Type B pancreatic cell (in vitro differentiated cells): ENCODE results near the gene DTNA. TPM values are rescaled to one million over a fixed set of nuclear protein-coding genes. Genes with fewer than 3 reads are reported as not detected.

ENCODE experiments used
- DNase-seq: peaks from one replicate; pipeline ENCODE4 v3.0.0; 2021; ENCODE audit warnings: mixed read lengths; ENCODE audit not compliant: unreplicated experiment; ENCODE audit errors: extremely low spot score
- H3K27ac Mint-ChIP-seq: 2 replicates; pipeline ENCODE4 v1.8.0; 2021; ENCODE audit warnings: mild to moderate bottlenecking, mixed read lengths
- H3K27me3 Mint-ChIP-seq: 2 replicates; pipeline ENCODE4 v1.8.0; 2021; ENCODE audit warnings: mixed read lengths
- H3K36me3 Mint-ChIP-seq: 2 replicates; pipeline ENCODE4 v1.8.0; 2021; ENCODE audit warnings: mixed read lengths
- H3K4me1 Mint-ChIP-seq: one replicate; pipeline ENCODE4 v1.8.0; 2021; ENCODE audit warnings: mixed read lengths; ENCODE audit not compliant: unreplicated experiment
- H3K4me3 Mint-ChIP-seq: 2 replicates; pipeline ENCODE4 v1.8.0; 2021; ENCODE audit warnings: mild to moderate bottlenecking, mixed read lengths
- H3K9me3 Mint-ChIP-seq: 2 replicates; pipeline ENCODE4 v1.8.0; 2021; ENCODE audit warnings: mixed read lengths
- total RNA-seq: library from RNA; stranded (reverse); gene quantifications from 2 replicates; pipeline ENCODE4 v1.2.1, GENCODE V29; 2021; ENCODE audit warnings: low replicate concordance
- TF ChIP-seq, protein P1 (sequence below): fragments of 200-600 bp; sonication (generic); conservative IDR thresholded peaks from 2 replicates; pipeline ENCODE4 v1.5.0; 2021; ENCODE audit warnings: antibody characterized with exemption, mild to moderate bottlenecking

DTNA gene
- total RNA-seq, 1 donor from 2014 or later, result 23.6 TPM

DNA sequence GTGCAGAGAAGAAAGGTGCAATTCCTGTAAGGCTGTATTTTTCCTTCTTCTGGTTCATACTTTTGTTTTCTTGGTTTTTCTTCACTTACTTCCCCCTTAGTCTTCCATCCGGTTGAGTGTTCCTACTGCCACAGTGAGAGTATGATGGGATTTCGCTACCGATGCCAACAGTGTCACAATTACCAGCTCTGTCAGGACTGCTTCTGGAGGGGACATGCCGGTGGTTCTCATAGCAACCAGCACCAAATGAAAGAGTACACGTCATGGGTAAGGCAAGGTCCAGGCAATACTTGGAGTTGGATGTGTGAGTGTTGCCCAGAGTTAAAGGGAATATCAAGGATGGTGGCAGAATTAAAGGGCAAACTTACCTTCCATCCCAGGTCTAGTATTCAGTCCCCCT is 108.0 kb downstream of the DTNA start:
- Mint-ChIP-seq H3K4me3 (no peak overlapping the region), H3K4me1 (no peaks in the 10 kb centered on the region), H3K27me3 (no peaks in the 10 kb centered on the region), H3K27ac (no peak overlapping the region), H3K36me3 (no peaks in the 10 kb centered on the region), H3K9me3 (no peaks in the 10 kb centered on the region)
- no peak for DNase-seq
- TF ChIP-seq, protein P1, sequence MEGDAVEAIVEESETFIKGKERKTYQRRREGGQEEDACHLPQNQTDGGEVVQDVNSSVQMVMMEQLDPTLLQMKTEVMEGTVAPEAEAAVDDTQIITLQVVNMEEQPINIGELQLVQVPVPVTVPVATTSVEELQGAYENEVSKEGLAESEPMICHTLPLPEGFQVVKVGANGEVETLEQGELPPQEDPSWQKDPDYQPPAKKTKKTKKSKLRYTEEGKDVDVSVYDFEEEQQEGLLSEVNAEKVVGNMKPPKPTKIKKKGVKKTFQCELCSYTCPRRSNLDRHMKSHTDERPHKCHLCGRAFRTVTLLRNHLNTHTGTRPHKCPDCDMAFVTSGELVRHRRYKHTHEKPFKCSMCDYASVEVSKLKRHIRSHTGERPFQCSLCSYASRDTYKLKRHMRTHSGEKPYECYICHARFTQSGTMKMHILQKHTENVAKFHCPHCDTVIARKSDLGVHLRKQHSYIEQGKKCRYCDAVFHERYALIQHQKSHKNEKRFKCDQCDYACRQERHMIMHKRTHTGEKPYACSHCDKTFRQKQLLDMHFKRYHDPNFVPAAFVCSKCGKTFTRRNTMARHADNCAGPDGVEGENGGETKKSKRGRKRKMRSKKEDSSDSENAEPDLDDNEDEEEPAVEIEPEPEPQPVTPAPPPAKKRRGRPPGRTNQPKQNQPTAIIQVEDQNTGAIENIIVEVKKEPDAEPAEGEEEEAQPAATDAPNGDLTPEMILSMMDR, result no peak

DNA sequence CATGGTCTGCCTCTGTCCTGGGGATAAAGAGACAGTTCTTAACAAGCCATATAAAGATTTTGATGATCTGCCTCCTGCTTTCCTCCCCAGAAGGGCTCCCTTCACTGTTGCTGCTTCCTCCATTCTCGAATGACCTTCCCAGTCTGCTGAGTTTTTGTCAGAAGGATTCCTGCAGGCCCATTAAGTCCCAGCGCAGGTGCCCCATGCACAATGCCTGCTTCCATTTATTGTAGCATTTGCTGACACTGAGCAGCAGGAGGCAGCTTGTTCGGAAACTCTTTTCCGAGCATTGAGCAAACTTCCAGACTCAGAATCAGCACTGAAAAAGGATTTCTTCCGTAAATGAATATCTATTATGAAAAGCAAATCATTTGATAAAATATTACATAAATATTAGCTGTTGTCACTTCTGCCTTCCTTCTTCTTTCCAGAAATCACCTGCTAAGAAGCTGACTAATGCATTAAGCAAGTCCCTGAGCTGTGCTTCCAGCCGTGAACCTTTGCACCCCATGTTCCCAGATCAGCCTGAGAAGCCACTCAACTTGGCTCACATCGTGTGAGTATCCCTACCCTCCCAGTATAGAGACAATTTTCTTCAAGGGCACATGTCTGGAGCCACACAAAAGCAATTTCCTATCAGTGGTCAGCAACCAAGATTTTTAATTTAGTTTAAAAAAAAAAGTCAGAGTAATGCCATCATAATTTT is 110.4 kb downstream of the DTNA start:
- Mint-ChIP-seq H3K27me3 (no peaks in the 10 kb centered on the region), H3K36me3 (no peaks in the 10 kb centered on the region), H3K4me3 (no peak overlapping the region), H3K9me3 (no peaks in the 10 kb centered on the region), H3K4me1 (no peaks in the 10 kb centered on the region), H3K27ac (no peak overlapping the region)
- no peak for DNase-seq
- TF ChIP-seq, protein P1, result no peak

DNA sequence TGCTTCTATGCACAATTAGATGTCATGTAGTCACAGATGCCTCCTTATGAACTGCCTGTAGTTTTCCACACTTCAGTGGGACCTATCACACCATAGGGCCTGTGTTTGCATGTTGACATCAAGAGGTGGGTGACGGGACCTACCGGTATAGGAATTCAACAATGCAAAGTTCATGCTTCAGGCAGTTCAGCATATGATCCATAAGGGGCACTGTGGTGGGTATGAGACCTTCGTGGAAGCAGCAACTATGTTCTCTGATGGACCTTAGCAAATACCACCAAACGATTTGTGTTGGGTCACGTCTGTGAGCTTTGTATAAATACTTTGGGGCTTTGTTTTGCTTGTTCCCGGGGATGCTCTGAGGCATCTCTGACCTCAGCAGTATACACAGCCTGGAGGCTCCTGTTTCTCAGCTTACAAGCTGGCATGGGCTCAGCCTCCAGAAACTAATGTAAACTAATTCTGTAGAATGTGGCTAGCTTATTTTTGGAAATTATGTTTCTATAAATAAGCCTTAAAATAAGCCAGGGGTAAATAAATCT is 111.6 kb downstream of the DTNA start:
- DNase-seq, result no peak
- Mint-ChIP-seq H3K27ac (no peak overlapping the region), H3K4me3 (no peak overlapping the region)

DNA sequence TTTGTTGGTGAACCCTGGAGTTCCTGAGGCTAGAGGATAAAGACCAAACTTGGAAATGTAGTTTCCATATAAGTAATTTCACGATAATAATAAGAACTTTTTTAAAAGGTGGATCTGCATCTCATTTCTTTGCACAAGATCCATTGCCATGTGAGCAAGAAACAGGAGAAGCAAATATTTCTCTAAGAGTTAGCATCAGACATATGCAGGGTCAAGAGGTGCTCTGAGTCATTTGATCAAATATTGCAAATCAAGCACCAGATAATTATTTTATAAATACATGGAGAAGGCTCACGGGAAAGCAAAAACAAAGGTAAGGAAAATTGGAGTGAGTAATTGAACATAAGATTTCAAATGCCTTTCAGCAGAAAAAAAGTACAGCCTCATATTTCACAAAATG is 118.0 kb downstream of the DTNA start:
- Mint-ChIP-seq H3K4me3 (no peak overlapping the region), H3K27ac (no peak overlapping the region), H3K4me1 (no peaks in the 10 kb centered on the region), H3K9me3 (no peaks in the 10 kb centered on the region), H3K27me3 (no peaks in the 10 kb centered on the region), H3K36me3 (peaks cover 3% of the 10 kb centered on the region)
- TF ChIP-seq, protein P1, result no peak
- DNase-seq, result no peak

More for the DNA sequence above, 111.6 kb downstream of the DTNA start:
- Mint-ChIP-seq H3K9me3 (no peaks in the 10 kb centered on the region), H3K4me1 (no peaks in the 10 kb centered on the region), H3K27me3 (no peaks in the 10 kb centered on the region), H3K36me3 (no peaks in the 10 kb centered on the region)
- TF ChIP-seq, protein P1, result peak; percentile 33

DNA sequence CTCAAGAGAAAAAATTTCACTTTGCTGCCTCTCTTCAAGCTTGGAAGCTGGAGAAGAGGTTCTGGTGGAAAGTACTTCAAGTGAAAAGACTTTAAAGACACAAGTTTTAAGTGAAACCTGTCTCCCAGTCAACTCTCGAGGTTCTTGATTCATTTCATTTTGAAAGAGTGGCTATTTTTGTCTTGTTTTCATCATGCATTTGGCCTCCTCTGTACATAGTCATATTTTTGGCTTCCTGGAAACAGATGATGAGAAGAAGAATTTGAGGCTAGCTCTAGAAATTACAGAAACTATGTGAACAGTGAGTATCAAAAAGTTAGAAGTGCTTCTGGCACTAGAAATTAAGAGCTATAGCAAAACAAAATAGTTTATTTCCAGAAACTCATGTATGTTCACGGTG is 124.8 kb downstream of the DTNA start:
- no peak for DNase-seq
- TF ChIP-seq, protein P1, result no peak
- Mint-ChIP-seq H3K36me3 (peaks cover 2% of the 10 kb centered on the region), H3K27ac (no peak overlapping the region), H3K27me3 (no peaks in the 10 kb centered on the region), H3K9me3 (no peaks in the 10 kb centered on the region), H3K4me3 (no peak overlapping the region), H3K4me1 (peaks cover 6% of the 10 kb centered on the region)
